ENCODE measurements around the gene SPACA6.
A peak's percentile ranks its signal among the peaks of the same experiment; 100 is the strongest.

The SPACA6 gene

DNA sequence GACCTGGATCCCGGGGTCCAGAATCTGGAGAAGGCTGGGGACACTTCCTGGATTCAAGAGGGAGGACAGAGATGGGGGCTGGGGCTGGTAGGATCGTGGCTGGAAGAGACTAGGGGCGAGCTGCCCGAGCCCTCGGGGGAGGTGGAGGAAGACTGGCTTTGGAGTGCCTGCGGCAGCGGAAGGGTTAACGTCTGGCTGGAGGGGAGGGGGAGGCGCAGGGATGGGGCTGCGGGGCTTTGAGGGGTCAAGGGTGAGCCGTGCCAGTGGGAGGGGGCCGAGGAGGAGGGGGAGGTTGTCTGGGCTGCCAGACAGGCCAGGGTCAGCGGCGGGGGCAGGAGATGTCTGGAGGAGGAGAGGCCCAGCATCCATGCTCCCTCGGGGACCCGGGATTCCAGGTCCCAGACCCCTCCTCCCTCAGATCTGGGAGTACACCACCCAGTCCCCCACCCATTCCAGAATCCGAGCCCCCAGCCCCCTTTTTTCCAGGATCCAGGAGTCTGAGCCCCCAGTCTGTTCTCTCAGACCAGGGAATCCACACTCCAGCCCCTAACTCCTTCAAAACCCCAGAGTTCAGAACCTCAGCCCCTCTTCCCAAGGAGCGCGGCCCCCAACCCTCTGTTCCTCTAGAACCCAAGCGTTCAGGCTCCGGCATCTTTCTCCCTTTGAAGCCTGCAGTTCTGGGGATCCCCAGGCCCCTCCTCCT is 3.2 kb upstream of the SPACA6 start:
- DNase-seq = peak; percentile 15

DNA sequence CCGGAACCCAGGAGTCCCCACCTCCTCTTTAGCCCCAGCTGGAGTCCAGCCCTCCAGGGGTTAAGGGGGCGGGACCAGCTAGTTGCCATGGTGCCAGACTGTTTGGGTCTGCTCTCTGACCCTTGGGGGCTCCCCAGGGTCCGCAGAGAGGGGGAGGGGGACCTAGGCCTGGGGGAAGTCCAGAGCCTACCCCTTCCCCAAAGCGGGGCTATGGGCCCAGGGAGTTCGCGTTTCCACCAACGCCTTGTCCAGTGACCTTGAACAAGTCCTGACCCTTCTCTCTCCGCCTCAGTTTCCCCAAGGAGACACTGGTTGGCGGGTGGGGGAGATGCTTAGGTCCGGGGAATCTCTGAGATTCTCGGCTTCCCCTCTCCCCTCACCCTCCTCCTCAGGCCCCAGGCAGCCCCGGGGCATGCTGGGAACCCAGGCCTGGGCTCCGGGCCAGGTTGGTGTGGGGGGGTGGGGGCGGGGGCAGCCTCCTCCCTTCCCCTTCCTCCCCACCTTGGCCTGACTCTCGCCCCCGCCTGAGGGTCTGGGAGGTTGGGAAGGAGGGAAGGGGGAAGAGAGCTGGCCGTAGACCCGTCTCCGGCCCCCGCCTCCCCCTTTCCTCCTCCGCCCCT is 2.6 kb upstream of the SPACA6 start:
- DNase-seq = no peak

DNA sequence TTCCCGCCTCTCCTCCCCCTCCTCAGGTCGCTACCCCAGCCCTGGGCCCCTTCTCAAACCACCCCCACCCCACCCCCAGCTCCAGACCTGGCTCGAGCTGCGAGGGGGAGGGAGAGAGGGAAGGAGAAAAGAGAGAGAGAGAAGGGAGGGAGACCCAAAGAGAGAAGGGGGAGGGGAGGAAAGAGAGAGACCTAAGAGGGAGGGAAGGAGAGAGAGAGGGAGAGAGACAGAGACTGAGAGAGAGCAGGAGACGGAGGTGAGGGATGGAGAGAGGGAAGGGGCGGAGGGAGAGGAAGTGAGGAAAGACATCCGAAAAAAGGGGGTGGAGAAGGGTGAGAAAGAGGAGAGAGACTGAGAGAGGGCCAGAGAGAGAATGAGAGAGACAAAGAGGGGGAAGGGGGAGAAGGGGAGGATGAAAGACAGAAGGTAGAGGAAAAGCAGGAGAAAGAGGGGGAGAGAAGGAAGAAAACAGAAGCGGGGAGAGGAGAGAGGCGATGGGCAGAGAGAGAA is 2.0 kb upstream of the SPACA6 start:
- DNase-seq = no peak

DNA sequence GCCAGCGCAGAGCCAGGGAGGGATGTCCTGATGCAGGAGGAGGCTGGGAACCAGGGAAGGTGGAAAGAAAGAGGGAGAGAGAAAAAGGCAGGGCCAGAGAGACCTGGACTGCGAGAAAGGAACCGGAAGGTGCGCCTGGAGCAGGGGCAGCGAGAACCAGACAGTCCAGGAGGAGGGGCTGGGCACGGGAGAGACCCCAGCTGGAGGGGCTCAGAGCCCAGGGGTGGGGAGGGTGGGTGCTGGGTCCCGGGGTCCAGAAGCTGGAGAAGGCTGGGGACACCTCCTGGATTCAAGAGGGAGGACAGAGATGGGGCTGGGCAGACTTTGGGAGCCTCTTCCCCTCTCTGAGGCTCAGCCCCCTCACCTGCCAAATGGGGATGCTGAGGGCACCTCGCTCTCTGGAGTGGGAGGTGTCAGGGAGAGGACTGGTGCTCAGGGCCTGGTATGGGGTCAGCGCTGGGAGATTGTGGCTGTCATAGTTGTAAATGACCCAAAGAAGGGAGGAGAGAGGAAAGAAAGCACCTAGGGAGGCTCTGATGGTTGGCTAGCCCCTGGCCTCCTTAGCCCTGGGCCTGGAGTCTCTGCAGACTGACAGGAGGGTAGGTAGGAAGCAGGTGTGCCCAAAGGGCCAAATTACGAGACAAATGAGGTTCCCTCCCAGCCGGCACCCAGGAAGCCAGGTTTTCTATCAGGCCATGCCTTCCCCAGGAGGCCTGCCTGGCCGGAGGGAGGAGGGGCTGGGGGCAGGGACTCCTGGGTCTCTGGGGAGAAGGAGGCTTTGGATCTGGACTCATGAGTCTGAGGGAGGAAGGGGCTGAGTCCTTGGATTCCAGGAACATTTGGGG is 1.3 kb upstream of the SPACA6 start:
- no peak for DNase-seq

DNA sequence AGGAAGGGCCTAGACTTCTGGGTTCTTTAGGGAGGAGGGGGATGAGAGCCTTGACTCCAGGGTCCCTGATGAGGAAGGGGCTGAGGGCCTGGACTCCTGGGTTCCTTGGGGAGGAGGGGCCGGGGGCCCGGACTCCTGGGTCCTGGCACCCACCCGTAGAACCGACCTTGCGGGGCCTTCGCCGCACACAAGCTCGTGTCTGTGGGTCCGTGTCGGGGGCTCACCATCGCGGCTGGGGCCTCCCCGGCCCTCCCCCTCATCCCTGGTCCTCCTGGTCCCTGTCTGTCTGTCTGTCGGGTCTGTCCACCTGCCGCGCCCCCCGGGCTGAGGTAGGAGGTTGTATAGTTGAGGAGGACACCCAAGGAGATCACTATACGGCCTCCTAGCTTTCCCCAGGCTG is 662 bp upstream of the SPACA6 start:
- DNase-seq = no peak

DNA sequence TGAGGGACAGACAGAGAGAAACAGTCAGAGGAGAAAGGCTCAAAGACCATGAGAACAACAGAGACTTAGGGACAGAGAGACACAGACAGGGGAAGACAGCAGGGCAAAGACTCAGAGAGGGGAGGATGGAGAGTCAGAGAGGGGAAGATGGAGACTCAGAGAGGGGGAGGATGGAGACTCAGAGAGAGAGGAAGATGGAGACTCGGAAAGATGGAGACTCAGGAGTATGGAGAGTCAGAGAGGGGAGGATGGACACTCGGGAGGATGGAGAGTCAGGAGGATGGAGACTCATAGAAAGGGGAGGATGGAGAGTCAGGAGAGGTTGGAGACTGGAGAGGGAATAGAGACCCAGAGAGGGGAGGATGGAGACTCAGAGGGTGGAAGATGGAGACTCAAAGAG is 689 bp downstream of the SPACA6 start:
- no peak for DNase-seq

DNA sequence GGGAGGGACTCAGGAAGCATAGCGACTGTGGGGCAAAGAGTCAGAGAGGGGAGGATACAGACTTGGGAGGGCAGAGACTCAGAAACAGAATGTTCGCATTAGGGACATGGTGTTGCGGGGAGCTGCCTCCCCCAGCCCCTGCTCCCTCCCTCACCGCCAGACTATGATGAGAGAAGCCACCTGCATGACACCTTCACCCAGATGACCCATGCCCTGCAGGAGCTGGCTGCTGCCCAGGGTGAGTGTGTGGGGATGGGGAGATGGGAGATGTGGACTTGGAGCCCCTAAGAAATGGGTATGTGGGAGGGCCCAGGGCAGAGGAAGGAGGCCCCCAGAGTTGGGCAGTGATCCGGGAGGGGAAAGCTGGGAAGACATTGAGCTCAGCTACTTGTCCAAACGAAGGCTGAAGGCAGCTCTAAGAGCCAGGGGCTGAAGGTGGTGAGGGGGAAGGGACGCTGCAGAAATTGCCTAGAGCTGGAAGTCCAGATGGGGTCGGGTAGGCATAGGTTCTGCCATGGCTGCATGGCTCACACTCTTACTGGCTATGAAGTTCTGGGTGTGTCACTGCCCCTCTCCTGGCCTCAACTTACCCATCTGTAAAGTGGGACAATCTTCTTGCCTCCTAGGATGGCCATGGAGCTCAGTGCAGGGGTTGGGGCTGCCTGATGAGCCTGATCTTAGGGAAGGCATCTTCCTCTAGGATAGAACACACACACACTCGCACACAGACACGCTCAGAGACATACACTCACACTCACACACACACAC is 1.4 kb downstream of the SPACA6 start:
- no peak for DNase-seq

DNA sequence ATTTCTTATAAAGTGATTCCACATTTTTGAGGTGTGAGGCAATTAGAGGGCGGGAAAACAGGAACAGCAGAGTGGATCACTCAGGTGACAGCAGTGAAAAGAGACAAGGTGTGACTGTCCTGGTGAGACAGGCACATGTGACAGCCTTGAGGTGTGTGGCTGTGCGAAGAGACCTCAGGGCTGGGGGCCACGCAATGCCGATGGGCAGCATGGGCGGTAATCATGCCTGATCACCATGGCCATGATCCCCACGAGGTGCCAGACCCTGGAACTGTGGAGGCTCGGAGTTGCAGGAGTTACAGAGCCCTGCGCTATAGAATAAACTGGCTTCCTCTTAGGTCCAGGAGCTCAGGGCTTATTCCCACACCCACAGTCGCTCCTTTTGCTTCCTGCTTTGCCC is 2.0 kb downstream of the SPACA6 start:
- DNase-seq = no peak

DNA sequence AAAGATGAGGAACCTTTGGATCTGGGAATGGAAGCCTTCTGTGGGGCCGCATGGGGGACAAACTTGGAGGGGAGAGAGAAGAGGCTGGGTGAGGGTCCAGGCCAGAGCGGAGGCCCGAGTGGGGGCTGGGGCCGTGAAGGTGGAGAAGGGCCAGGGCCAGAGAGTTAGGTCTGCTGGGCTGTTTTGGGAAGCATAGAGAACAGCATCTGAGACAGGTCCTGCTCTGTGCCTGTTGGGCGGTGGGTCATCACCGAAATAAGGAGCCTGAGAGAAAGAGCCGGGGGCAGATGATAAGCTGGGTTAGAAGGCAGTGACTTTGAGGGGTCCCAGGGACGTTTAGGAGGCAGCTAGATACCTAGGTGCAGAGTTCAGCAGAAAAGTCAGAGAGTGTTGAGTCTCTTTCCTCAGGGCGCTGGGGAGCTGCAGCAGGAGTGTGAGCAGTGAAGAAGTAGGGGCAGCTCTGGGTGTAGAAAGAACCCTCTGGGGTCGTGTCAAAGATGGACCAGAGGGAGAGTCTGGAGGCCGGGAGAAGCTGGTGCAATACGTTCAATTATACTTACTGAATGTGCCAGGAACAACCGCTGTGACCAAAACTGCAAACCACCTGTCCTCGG is 2.7 kb downstream of the SPACA6 start:
- DNase-seq = no peak

DNA sequence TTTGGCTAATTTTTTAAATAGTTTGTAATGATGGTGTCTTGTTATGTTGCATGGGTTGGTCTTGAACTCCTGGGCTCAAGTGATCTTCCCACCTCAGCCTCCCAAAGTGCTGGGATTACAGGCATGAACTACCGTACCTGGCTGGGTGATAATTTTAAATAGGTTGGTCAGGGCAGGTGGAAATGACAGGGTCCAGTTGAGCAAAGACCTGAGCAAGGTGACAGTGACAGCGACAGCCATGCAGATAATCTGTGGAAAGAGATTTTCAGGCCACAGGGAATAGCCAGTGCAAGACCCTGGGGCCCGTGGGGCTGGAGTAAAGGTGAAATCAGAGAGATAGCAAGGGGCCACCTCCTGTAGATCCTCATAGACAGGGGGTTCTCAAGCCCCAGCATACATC is 3.5 kb downstream of the SPACA6 start:
- DNase-seq = no peak

DNA sequence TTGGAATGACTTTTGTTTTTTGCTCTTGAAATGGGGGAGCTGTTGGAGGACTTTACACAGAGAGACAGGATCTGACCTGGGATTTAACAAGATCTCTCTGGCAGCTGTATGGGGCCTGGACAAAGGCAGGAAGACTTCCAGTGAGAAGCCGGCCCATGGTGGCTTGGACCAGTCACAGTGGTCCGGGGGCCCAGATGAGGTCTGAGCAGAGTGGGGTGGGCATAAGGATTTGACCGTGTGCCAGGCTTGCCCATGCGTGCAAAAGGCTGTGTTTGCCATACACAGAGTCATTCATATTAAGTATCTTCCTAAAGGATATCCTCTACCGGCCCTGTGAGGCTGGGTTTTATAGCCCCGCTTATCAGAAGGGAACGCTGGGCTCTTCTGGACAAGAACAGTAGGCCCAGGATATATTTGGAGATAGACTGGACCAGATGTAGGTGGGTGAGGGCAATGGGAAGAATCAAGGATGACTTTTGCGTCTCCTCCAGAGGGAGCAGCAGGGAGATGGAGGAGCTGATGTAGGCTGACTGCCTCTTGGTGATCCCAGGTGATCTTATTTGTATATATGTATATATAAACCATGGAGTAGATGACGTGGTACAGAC is 4.1 kb downstream of the SPACA6 start:
- DNase-seq = no peak

DNA sequence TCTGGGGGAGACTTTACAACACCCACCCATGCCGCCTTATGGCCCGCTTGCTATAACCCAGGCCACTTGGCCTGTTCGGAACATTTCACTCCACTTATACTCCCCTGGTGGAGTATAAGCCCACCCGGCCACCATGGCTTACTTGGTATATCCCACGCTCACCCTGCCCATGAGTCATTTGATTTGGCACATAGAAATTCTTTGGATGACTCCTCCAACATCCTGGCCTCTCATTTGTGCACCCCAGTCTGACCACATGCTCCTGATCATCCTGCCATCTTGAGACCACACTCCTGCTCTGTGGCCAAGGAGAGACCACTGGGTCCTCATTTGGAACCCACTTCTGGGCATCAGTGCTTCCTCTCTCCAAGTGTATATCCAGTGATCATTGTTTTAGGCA is 5.2 kb downstream of the SPACA6 start:
- DNase-seq = no peak

DNA sequence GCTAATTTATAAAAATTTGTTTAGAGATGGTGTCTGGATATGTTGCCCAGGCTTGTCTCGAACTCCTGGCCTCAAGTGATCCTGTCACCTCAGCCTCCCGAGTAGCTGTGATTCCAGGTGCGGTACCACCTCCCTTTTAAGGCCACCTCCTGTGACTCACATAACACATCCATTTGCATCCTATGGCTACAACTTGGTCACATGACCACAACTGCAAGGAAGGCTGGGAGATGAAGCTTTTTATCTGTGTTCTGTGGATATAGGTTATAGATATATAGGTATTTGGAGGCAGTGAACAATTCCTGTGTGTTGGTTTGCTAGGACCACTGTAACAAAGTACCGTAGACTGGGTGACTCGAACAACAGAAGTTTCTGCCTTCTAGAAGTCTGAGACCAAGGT is 6.0 kb downstream of the SPACA6 start:
- DNase-seq = no peak

DNA sequence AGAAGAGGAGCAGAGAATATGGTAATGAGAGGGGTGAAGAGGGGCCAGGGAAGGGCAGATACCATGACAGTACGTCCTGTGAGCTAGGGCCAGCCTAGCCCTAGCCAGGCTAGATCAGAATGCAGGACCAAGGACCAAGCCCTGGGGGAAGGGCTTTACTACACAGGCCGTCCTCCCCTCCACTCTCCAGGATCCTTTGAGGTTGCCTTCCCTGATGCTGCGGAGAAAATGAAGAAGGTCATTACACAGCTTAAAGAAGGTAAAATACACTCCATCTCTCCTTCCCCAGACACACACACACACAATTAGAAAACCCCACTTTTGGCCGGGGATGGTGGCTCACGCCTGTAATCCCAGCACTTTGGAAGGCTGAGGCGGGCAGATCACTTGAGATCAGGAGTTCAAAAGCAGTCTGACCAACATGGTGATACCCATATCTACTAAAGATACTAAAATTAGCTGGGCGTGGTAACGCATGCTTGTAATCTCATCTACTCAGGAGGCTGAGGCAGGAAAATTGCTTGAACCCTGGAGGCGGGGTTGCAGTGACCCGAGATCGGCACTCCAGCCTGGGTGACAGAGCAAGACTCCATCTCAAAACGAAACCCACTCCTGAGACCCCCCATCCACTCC is 8.5 kb downstream of the SPACA6 start:
- no peak for DNase-seq

DNA sequence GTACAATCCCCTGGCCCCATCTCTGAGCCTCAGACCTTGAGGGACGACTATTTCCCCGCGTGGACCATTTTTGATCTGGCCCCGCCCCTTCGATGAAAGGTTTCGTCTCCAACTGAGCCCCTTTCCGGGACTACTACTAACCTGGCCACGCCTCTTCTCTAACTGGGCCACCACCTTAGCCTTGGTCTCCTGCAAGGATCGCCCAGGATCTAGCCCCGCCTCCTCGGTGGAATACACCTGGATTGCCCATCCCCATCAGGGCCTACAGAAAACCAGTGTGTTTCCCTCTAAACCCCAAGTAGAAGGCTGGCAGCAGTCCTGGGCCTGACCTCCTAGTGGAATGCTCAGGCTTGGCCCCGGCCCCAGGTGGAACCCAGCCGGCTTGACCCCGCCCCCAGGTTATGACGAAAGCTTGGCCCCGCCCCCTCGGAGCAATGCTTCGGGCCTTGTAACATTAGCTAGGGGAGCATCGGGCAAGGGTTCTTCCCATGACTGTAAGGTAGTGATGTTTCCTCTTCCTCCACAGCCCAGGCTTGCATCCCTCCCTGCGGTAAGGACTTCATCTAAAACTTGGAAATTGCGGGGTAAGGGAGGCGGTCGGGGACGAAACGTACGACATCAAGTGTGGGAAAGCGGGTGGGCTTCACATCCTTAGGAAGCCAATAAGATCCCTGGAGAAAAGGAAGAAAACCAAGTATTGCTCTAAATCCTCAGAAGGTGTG is 9.1 kb downstream of the SPACA6 start:
- DNase-seq = no peak

DNA sequence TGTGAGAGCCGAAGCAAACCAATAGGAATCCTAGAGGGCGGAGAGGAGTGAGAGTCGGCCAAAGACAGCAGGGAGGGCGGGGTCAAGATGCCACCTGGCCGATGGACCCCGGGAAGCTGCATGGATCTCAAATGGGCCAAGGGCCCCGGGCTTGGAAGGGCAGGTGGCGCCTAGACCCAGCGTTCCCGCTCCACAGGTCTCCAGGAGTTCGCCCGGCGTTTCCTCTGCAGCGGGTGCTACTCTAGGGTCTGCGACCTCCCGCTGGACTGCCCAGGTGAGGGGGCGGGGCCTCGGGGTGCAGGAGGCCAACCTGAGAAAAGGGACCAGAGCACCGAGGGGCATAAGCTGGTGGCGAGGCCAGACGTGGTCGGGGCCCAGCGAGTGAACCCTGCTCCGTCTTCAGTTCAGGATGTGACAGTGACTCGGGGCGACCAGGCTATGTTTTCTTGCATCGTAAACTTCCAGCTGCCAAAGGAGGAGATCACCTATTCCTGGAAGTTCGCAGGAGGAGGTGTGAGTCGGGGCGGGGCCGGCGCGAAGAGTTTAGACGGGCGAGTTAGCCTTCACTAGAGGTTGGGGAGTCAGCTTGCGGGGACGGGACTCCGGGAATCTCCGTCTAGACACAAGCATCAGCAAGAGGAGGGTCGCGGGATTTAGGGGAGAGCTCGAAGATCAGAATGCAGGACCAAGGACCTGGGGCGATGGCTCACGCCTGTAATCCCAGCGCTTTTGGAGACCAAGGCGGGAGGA is 9.9 kb downstream of the SPACA6 start:
- DNase-seq = no peak

DNA sequence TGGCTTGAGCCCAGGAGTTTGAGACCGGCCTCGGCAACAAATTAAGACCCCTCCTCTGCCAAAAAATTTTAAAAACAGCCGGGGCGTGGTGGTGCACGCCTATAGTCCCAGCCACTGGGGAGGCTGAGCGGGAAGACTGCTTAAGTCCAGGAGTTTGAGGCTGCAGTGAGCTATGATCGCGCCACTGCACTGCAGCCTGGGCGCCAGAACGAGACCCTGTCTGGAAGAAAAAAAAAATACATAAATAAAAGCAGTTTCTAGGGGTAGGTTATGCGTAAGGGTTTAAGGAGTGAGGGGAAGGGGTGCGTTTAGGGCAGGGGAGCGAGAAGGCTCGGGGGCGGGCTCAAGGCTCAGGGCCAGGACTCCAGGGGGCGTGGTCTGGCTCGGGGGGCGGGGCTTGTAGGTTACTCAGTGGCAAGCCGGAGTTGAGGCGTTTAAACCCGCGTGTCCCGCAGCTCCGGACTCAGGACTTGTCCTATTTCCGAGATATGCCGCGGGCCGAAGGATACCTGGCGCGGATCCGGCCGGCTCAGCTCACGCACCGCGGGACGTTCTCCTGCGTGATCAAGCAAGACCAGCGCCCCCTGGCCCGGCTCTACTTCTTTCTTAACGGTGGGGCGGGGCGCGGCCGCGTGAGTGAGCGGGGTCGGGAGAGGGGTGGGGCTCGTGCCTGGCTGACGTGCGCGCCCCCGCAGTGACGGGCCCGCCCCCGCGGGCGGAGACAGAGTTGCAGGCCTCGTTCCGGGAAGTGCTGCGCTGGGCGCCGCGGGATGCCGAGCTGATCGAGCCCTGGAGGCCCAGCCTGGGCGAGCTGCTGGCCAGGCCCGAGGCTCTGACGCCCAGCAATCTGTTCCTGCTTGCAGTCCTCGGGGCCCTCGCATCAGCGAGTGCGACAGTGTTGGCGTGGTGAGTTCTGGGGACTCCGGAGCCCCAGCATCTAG is 10.7 kb downstream of the SPACA6 start:
- peak; percentile 47 for DNase-seq

DNA sequence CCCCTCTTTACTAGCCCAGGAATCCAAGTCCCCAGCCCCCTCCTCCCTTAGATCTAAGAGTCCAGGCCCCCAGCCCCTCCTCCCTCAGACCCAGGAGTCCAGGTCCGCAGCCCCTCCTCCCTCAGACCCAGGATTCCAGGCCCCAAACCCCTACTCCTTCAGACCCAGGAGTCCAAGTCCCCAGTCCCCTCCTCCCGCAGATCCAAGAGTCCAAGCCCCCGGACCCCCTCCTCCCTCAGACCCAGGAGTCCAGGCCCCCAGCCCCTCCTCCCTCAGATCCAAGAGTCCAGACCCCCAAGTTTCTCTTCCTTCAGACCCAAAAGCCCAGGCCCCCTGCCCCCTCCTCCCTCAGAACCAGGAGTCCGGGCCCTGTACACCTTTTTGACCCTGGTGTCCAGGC is 11.5 kb downstream of the SPACA6 start:
- no peak for DNase-seq

DNA sequence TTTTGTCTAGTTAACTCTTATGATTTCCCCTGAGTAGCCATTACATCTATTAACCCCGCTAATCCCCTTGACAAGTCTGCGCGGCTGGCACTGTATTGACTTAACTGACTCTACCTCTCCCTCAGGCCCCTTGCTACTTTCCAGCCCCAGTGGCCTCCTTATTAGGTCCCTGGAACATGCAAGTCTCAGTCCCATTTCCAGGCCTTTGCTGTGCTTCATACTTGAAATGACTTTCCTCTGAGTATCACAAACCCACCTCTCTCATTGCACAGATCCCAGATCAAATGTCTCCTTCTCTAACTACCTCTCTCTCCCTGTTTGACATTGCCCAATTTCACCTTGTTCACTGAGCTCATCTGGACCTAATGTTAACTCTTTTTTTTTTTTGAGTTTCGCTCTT is 13.2 kb downstream of the SPACA6 start:
- no peak for DNase-seq
